Measurements from ENCODE around the gene CDX4. TPM values are rescaled to one million over a fixed set of nuclear protein-coding genes. Genes with fewer than 3 reads are reported as not detected.

The CDX4 gene
- total RNA-seq (ENCODE audit: unreplicated experiment) = not detected
- long read RNA-seq = 0 reads

- no peak for DNase-seq
- TF ChIP-seq CTCF (IDR thresholded peaks at IDR 0.05; ENCODE audit: partially characterized antibody, unreplicated experiment) = no peak
Observed at GRCh38 chrX:73446831-73447230, at the start of gene CDX4. Gene CDX4, plus strand, starts transcription at chrX:73447053. Its CDS starts 201 bp downstream, at chrX:73447254.

GRCh38 chrX:73398185-73398914 lies 48.5 kb upstream of the CDX4 start:
- Mint-ChIP-seq H3K4me1 (ENCODE audit: low read depth, unreplicated experiment) (no peaks in the 10 kb centered on the region), H3K27ac (ENCODE audit: unreplicated experiment) (no peak overlapping the region), H3K9me3 (ENCODE audit: unreplicated experiment) (no peaks in the 10 kb centered on the region), H3K36me3 (ENCODE audit: unreplicated experiment) (no peaks in the 10 kb centered on the region), H3K27me3 (ENCODE audit: unreplicated experiment) (no peaks in the 10 kb centered on the region), H3K4me3 (ENCODE audit: unreplicated experiment) (no peak overlapping the region)
- no peak for DNase-seq
- TF ChIP-seq CTCF (IDR thresholded peaks at IDR 0.05; ENCODE audit: partially characterized antibody, unreplicated experiment) = no peak

More at GRCh38 chrX:73446831-73447230, at the start of gene CDX4:
- Mint-ChIP-seq H3K9me3 (ENCODE audit: unreplicated experiment) (no peaks in the 10 kb centered on the region), H3K27me3 (ENCODE audit: unreplicated experiment) (peaks cover 10% of the 10 kb centered on the region), H3K4me3 (ENCODE audit: unreplicated experiment) (peak within 1 kb of the TSS; percentile 46), H3K4me1 (ENCODE audit: low read depth, unreplicated experiment) (no peaks in the 10 kb centered on the region), H3K27ac (ENCODE audit: unreplicated experiment) (no peak within 1 kb of the TSS), H3K36me3 (ENCODE audit: unreplicated experiment) (no peaks in the 10 kb centered on the region)

GRCh38 chrX:73400136-73400748 lies 46.6 kb upstream of the CDX4 start:
- no peaks in the 10 kb centered on the region for H3K27me3 Mint-ChIP-seq (ENCODE audit: unreplicated experiment)
- no peak for DNase-seq
- H3K9me3 Mint-ChIP-seq (ENCODE audit: unreplicated experiment) = peaks cover 2% of the 10 kb centered on the region
- H3K4me1 Mint-ChIP-seq (ENCODE audit: low read depth, unreplicated experiment) = no peaks in the 10 kb centered on the region
- no peak overlapping the region for H3K27ac Mint-ChIP-seq (ENCODE audit: unreplicated experiment)
- H3K4me3 Mint-ChIP-seq (ENCODE audit: unreplicated experiment) = no peak overlapping the region
- no peaks in the 10 kb centered on the region for H3K36me3 Mint-ChIP-seq (ENCODE audit: unreplicated experiment)
- no peak for TF ChIP-seq CTCF (IDR thresholded peaks at IDR 0.05; ENCODE audit: partially characterized antibody, unreplicated experiment)

GRCh38 chrX:73401591-73402266 lies 45.1 kb upstream of the CDX4 start:
- peak; percentile 23 for DNase-seq
- TF ChIP-seq CTCF (IDR thresholded peaks at IDR 0.05; ENCODE audit: partially characterized antibody, unreplicated experiment) = no peak
- H3K4me1 Mint-ChIP-seq (ENCODE audit: low read depth, unreplicated experiment) = no peaks in the 10 kb centered on the region
- H3K4me3 Mint-ChIP-seq (ENCODE audit: unreplicated experiment) = no peak overlapping the region
- no peaks in the 10 kb centered on the region for H3K36me3 Mint-ChIP-seq (ENCODE audit: unreplicated experiment)
- H3K27me3 Mint-ChIP-seq (ENCODE audit: unreplicated experiment) = no peaks in the 10 kb centered on the region
- peaks cover 2% of the 10 kb centered on the region for H3K9me3 Mint-ChIP-seq (ENCODE audit: unreplicated experiment)
- no peak overlapping the region for H3K27ac Mint-ChIP-seq (ENCODE audit: unreplicated experiment)
